ENCODE results near the gene CAMKK1. TPM values are rescaled to one million over a fixed set of nuclear protein-coding genes. Genes with fewer than 3 reads are reported as not detected.

The CAMKK1 gene
- polyA plus RNA-seq, 2 of the 4 experiments (the other 2 are of a cell fraction) = 6.9 to 14.8 TPM

GRCh38 chr17:3866276-3866675, 26.6 kb downstream of the CAMKK1 start (continued):
- no peak for TF ChIP-seq HES2 (IDR thresholded peaks at IDR 0.05)

DNA sequence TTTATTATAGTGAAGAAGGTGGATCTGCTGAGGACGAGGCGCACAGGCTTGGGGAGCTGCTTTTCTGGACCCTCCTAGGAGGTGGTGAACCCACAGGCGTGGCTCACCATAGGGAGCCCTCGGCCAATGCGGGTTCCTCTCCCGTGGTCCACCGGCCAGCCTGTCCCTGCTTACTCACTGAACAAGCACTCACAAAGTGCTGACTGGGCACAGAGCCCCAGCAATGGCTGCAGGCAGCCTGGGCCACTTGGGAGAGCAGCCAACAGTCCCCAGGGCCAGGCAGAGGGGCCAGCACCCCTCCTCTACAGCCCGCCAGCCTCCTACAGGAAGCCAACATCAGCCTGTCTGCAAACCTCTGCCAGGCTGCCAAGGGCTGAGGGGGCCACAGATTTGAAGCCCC, 27.7 kb downstream of the CAMKK1 start:
- H3K4me2 ChIP-seq = no peak overlapping the region
- 60% methylated on average over 8 of the region's 8 CpGs for WGBS (ENCODE audit: missing lambda C conversion rate)
- no peak for TF ChIP-seq CBX2 (IDR thresholded peaks at IDR 0.05; ENCODE audit: borderline replicate concordance, low read depth)
- peak; percentile 98 for TF ChIP-seq MAFK (IDR thresholded peaks at IDR 0.05; ENCODE audit: partially characterized antibody)
- ATAC-seq (peak; percentile 42 to 57), FAIRE-seq (no peak), DNase-seq (ENCODE audit: low read depth in 1 of 2, low spot score in 1 of 2) (no peak)
- ChIA-PET CTCF (interaction anchor here (0.5 to 12.9 kb wide), 20 partner anchors 8 to 343 kb away, joined by 3 to 224 read pairs (median 8); partner anchors contain the start of genes NCBP3 and P2RX1), POLR2A (no interaction called here)
- H3K9me3 ChIP-seq = no peaks in the 10 kb centered on the region
- no peak overlapping the region for H3K4me3 ChIP-seq
- H3K4me1 ChIP-seq = peaks cover 9% of the 10 kb centered on the region; the same call in 2 of the 3 replicates
- peak overlapping the region in 1 of 2 experiments; percentile 36; a peak in 3 of 6 replicates for H3K27ac ChIP-seq

DNA sequence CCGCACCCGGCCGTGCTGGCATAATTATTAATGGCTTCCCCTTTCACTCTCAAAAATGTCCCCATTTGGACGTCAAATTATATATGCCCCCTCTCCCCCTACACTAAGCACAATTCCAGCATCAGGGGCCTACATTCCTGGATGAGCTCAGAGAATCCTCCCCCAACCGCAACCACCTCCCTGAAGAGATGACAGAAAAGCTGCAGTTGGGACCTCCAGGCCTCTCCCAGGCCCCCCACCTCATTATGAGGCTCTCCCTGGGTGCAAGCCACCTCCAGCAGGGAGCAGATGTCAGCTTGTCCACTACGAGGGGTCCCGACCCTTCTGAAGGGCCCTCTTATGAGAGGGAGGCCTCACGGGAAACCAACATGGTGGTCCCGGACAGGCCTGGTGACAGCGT, 28.3 kb downstream of the CAMKK1 start:
- POLR2A ChIA-PET = no interaction called here
- TF ChIP-seq FOSL2 (IDR thresholded peaks at IDR 0.05) (no peak), FOSL2 (CRISPR knock-in tag; IDR thresholded peaks at IDR 0.05) (no peak), ZFP36 (IDR thresholded peaks at IDR 0.05; ENCODE audit: borderline replicate concordance, partially characterized antibody) (no peak), TP53 (CRISPR knock-in tag; IDR thresholded peaks at IDR 0.05) (no peak)
- TF ChIP-seq, protein P1, sequence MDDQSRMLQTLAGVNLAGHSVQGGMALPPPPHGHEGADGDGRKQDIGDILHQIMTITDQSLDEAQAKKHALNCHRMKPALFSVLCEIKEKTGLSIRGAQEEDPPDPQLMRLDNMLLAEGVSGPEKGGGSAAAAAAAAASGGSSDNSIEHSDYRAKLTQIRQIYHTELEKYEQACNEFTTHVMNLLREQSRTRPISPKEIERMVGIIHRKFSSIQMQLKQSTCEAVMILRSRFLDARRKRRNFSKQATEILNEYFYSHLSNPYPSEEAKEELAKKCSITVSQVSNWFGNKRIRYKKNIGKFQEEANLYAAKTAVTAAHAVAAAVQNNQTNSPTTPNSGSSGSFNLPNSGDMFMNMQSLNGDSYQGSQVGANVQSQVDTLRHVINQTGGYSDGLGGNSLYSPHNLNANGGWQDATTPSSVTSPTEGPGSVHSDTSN (IDR thresholded peaks at IDR 0.05) = no peak
- Histone ChIP-seq H3K4me3 (no peak overlapping the region), H3K9me3 (no peaks in the 10 kb centered on the region), H3K4me2 (no peak overlapping the region), H3K4me1 (peaks cover 9% of the 10 kb centered on the region; the same call in 2 of the 3 replicates), H3K27ac (peak overlapping the region in 1 of 2 experiments; percentile 36; a peak in 3 of 6 replicates)
- FAIRE-seq (no peak), ATAC-seq (no peak), DNase-seq (ENCODE audit: low read depth in 1 of 2, low spot score in 1 of 2) (no peak)
- 86% methylated on average over 10 of the region's 10 CpGs for WGBS (ENCODE audit: missing lambda C conversion rate)
- CTCF ChIA-PET = interaction anchor here (0.5 to 12.9 kb wide), 25 partner anchors 8 to 343 kb away, joined by 3 to 224 read pairs (median 9); partner anchors contain the start of genes NCBP3 and P2RX1

DNA sequence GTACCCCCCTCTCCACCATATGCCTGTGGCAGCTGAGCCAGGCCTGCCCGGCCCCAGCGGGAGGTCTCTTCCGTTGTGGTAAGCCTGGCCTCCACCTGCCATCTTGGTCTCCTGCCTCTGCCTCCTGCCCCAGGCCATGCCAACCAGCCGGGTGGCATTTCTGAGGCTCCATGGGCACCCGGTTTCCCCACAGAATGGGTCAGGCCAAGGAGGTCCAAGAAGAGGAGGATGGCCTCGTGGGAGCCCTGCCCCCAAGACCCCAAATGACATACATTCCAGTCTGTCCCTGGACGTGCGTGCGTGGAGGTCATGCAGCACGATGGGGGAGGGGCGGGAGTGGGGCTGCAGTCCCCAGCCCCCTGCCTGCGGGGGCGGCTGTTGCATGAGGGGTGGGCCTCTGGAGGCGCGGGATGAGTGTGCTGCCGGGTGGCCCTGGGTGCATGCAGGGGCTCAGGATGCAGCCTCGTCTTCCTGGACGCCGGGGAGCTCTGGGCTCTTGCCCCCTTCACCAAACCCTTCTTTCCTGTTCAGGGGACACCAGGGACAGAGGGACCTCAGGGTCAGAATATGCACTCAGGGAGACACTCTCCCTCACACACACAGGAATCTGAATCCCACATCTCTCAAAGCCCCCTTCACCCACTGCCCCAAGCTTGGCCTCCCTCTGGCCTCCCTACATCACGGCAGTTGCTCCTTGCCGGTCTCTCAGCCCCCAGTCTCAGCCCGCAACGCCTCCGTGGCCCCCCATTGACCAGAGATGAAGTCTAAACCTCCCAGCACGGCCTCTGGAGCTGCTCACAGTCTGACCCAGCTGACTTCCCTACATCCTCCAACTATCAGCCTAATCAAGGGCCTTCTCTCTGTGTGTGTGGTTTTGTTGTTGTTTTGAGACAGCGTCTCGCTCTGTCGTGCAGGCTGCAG, 30.8 kb downstream of the CAMKK1 start:
- FAIRE-seq (no peak), DNase-seq (ENCODE audit: low read depth in 1 of 2, low spot score in 1 of 2) (no peak), ATAC-seq (no peak)
- Histone ChIP-seq H3K9me3 (no peaks in the 10 kb centered on the region), H3K4me2 (no peak overlapping the region), H3K27ac (no peak overlapping the region), H3K4me3 (no peak overlapping the region), H3K4me1 (peaks cover 9% of the 10 kb centered on the region; the same call in 2 of the 3 replicates)
- WGBS (ENCODE audit: missing lambda C conversion rate) = 94% methylated on average over 21 of the region's 28 CpGs
- ChIA-PET CTCF (interaction anchor here (0.5 to 12.9 kb wide), 17 partner anchors 14 to 213 kb away, joined by 3 to 224 read pairs (median 10); partner anchors contain the start of genes NCBP3 and P2RX1), POLR2A (no interaction called here)
- TF ChIP-seq RFX5 (IDR thresholded peaks at IDR 0.05) (no peak), KDM5A (IDR thresholded peaks at IDR 0.05) (no peak), CEBPB (IDR thresholded peaks at IDR 0.05) (no peak), ZC3H11A (IDR thresholded peaks at IDR 0.05) (no peak), JUNB (IDR thresholded peaks at IDR 0.05) (no peak), GATA3 (IDR thresholded peaks at IDR 0.05; ENCODE audit: borderline replicate concordance) (no peak), EHMT2 (IDR thresholded peaks at IDR 0.05; ENCODE audit: low read depth) (no peak), ZSCAN20 (CRISPR knock-in tag; IDR thresholded peaks at IDR 0.05) (no peak), RCOR1 (IDR thresholded peaks at IDR 0.05; ENCODE audit: low read depth, low read length) (no peak), POLR2AphosphoS2 (conservative IDR thresholded peaks at IDR 0.05; ENCODE audit: low read length) (no peak), EHF (CRISPR knock-in tag; IDR thresholded peaks at IDR 0.05) (no peak)
- TF ChIP-seq, protein P1 (IDR thresholded peaks at IDR 0.05) = no peak
- TF ChIP-seq, protein P2, sequence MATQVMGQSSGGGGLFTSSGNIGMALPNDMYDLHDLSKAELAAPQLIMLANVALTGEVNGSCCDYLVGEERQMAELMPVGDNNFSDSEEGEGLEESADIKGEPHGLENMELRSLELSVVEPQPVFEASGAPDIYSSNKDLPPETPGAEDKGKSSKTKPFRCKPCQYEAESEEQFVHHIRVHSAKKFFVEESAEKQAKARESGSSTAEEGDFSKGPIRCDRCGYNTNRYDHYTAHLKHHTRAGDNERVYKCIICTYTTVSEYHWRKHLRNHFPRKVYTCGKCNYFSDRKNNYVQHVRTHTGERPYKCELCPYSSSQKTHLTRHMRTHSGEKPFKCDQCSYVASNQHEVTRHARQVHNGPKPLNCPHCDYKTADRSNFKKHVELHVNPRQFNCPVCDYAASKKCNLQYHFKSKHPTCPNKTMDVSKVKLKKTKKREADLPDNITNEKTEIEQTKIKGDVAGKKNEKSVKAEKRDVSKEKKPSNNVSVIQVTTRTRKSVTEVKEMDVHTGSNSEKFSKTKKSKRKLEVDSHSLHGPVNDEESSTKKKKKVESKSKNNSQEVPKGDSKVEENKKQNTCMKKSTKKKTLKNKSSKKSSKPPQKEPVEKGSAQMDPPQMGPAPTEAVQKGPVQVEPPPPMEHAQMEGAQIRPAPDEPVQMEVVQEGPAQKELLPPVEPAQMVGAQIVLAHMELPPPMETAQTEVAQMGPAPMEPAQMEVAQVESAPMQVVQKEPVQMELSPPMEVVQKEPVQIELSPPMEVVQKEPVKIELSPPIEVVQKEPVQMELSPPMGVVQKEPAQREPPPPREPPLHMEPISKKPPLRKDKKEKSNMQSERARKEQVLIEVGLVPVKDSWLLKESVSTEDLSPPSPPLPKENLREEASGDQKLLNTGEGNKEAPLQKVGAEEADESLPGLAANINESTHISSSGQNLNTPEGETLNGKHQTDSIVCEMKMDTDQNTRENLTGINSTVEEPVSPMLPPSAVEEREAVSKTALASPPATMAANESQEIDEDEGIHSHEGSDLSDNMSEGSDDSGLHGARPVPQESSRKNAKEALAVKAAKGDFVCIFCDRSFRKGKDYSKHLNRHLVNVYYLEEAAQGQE (IDR thresholded peaks at IDR 0.05) = no peak
